Left ventricle myocardium superior (tissue), 1 donor: Measurements from ENCODE around the gene TSHB. TPM values are rescaled to one million over a fixed set of nuclear protein-coding genes. Genes with fewer than 3 reads are reported as not detected.

ENCODE experiments used
- ATAC-seq: fragments of 200-7000 bp; cut with Tn5 transposase; one replicate; pipeline ENCODE4 v1.9.1; 2020; ENCODE audit warnings: mild to moderate bottlenecking, moderate library complexity
- DNase-seq: peaks from one replicate; pipeline ENCODE4 v3.0.0-alpha.2; 2020
- intact Hi-C: fragments of 100-400 bp; cut with micrococcal nuclease; formaldehyde crosslinking; loops from one replicate; pipeline ENCODE4 v1.11.0; 2022
- total RNA-seq: library from RNA; stranded (reverse); fragmentation: NEBNext Ultra II Directional; extraction: Animal tissue kit (Norgen Biotek cat#: 25700); gene quantifications from one replicate; pipeline ENCODE4 v1.2.1, GENCODE V29; 2021
- donor health status: DM: no; HTN: yes; CAD: no; lungs with severe emphysema.

The TSHB gene
- total RNA-seq, 1 donor from 2014 or later: not detected

DNA sequence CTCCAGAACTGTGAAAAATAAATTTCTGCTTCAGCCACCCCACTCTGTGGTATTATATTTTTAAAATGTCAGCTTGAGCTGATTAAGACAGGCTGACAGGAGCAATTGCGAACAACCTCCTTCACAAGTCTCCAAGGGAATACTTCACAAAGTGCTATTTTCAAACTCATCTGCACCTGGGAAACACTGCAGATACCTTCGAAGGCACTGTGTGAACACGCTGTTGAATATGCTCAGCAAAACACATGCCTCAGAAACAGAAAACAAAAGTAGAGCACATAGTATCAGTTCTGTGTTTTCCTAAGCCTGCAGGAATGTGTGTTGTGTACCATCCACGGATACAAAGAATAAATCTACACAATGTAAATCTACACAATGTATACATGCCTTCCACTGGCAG is 49.1 kb downstream of the TSHB start:
- intact Hi-C loops: no loop called here
- ATAC-seq (no peak), DNase-seq (no peak)

DNA sequence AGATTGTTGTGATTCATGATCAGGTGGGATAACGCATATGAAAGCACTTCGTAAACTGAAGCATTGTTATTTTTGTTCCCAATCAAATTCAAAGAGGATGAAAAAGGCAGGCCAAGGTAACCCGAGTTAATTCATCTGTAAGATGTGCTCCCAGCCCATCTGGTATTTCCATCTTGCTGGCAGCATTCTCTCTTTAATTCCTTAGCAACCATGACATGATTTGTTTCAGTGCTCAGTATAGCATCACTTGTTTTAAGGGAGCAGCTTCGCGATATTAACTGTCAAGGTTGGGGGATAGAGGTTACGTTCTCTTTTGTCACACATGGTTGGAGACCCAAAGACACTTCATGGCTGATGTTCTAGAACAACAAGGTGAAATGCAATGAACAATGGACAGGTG is 53.3 kb downstream of the TSHB start:
- ATAC-seq (no peak), DNase-seq (no peak)
- intact Hi-C loops: no loop called here

Other genes with a start within 250 kb of the TSHB start
- 29.3 TPM for gene SIKE1, start 249.1 kb upstream of the TSHB start, total RNA-seq
- gene SYCP1, start 175.0 kb upstream of the TSHB start, total RNA-seq: not detected
- gene TSPAN2, start 59.7 kb downstream of the TSHB start, total RNA-seq: 6.2 TPM